ENCODE data around the gene SMAD6. TPM values are rescaled to one million over a fixed set of nuclear protein-coding genes. Genes with fewer than 3 reads are reported as not detected.

Gene SMAD6
- total and polyA plus RNA-seq, 9 of the 15 experiments (the other 6 are each of a cell fraction or from before 2014, with no cell fraction given) = 0.10 to 15.5 (median 3.7) TPM

DNA sequence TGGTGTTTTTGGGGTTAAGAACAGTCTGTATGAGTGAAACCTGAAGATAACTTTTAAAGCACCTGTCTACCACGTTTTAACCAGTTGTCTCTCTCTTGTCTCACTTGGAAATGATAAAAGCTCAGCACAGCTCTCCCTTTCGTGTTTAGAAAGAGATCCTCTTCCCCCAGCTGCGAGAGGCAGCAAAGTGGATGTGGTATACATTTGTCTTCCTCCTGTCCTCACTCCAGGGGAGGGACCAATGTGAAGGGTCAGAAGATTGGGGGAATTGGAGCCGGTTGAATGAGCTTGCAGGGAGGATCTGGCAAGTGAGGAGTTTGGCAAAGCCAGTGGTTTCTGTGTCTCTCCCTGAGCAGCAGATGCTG is 14.6 kb downstream of the SMAD6 start (continued):
- TF ChIP-seq ZNF778 (CRISPR knock-in tag; IDR thresholded peaks at IDR 0.05) (no peak), NFYB (IDR thresholded peaks at IDR 0.05; ENCODE audit: extremely low read depth, insufficient read length) (no peak)

DNA sequence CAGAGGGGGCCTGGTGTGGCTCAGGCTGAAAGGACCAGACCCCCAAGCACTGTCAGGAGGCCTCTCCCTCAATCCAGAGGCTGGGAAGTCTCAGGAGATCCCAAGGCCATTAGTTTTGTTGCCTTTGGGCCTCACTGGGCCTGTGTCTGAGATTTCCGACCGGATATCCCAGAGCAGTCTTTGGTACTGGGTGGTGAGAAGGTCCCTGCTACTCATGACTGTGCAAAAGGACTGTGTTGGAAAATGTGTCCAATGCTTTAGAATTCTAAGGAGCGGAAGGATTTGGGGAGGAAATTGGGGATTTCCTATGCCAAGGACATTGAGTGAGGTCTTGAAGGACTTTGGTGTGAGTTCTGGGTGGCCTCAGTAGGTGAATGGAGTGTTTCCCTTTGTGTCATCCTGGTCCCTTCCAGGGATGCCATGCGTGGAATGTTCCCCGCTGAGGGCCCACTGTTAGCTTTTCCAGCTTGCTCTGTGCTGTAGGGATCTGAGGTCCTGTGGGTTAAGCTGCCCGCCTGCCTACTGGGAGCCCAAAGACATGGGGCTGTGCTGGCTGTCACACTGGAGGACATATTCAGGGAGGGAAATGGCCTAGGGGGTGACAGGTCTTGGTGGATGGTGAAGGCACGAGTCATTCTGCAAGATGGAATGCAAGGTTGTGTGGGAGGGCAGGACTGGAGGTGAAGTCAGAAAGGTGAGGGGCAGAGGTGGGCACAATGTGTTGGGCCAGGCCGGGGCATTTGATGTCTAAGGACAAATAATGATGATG is 16.4 kb downstream of the SMAD6 start:
- ChIA-PET CTCF (ENCODE audit: low intra/inter-chr PET ratio) (no interaction called here), POLR2A (no interaction called here)
- Histone ChIP-seq H3K4me3 (no peak overlapping the region), H3K27ac (ENCODE audit: extremely low read depth, low read depth, low read length) (no peak overlapping the region), H3K9me1 (ENCODE audit: control insufficient read depth, insufficient read depth, low read length) (peaks cover 4% of the 10 kb centered on the region), H3K9me3 (replicated peaks; ENCODE audit: control insufficient read depth, insufficient read depth, low read depth, low read length) (no peaks in the 10 kb centered on the region), H3K4me2 (ENCODE audit: insufficient read depth, low read length) (no peak overlapping the region; the same call in 1 of the 2 replicates), H3K27me3 (ENCODE audit: control insufficient read depth in 2 of 2, insufficient read depth in 2 of 2, low read length in 2 of 2) (no peaks in the 10 kb centered on the region), H3K79me2 (ENCODE audit: control insufficient read depth, insufficient read depth, low read length) (peaks cover 43% of the 10 kb centered on the region), H2AFZ (ENCODE audit: low read depth, low read length) (no peak overlapping the region), H3K9ac (ENCODE audit: insufficient read depth in 1 of 2, low read depth in 2 of 2, low read length in 2 of 2) (no peak overlapping the region), H4K20me1 (replicated peaks; ENCODE audit: control insufficient read depth, insufficient read depth, low read length) (peaks cover 8% of the 10 kb centered on the region; the same call in 1 of the 2 replicates), H3K36me3 (ENCODE audit: control insufficient read depth, insufficient read depth, low read length) (peaks cover 64% of the 10 kb centered on the region), H3K4me1 (replicated peaks in 1 of 2; ENCODE audit: control insufficient read depth in 2 of 2, insufficient read depth in 2 of 2, low read length in 2 of 2) (peaks cover 36 to 47% of the 10 kb centered on the region in 2 experiments; a peak in 4 of 5 replicates)
- ATAC-seq (no peak), DNase-seq (ENCODE audit: extremely low read depth in 1 of 4, low spot score in 3 of 4) (no peak), FAIRE-seq (no peak)
- 93% methylated on average over 8 of the region's 8 CpGs for WGBS (ENCODE audit: insufficient coverage, low coverage, missing lambda C conversion rate)
- BruUV-seq (replicated peaks) = no TSS peak
- in situ Hi-C loops (cut with MboI) (no loop called here), intact Hi-C loops (cut with micrococcal nuclease) (no loop called here)
- no peak for TF ChIP-seq ZNF668 (CRISPR knock-in tag; IDR thresholded peaks at IDR 0.05)
- TF ChIP-seq, protein P1, sequence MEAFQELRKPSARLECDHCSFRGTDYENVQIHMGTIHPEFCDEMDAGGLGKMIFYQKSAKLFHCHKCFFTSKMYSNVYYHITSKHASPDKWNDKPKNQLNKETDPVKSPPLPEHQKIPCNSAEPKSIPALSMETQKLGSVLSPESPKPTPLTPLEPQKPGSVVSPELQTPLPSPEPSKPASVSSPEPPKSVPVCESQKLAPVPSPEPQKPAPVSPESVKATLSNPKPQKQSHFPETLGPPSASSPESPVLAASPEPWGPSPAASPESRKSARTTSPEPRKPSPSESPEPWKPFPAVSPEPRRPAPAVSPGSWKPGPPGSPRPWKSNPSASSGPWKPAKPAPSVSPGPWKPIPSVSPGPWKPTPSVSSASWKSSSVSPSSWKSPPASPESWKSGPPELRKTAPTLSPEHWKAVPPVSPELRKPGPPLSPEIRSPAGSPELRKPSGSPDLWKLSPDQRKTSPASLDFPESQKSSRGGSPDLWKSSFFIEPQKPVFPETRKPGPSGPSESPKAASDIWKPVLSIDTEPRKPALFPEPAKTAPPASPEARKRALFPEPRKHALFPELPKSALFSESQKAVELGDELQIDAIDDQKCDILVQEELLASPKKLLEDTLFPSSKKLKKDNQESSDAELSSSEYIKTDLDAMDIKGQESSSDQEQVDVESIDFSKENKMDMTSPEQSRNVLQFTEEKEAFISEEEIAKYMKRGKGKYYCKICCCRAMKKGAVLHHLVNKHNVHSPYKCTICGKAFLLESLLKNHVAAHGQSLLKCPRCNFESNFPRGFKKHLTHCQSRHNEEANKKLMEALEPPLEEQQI (IDR thresholded peaks at IDR 0.05) = no peak
- TF ChIP-seq GATA2 (CRISPR knock-in tag; IDR thresholded peaks at IDR 0.05) = no peak
- TF ChIP-seq, protein P2, sequence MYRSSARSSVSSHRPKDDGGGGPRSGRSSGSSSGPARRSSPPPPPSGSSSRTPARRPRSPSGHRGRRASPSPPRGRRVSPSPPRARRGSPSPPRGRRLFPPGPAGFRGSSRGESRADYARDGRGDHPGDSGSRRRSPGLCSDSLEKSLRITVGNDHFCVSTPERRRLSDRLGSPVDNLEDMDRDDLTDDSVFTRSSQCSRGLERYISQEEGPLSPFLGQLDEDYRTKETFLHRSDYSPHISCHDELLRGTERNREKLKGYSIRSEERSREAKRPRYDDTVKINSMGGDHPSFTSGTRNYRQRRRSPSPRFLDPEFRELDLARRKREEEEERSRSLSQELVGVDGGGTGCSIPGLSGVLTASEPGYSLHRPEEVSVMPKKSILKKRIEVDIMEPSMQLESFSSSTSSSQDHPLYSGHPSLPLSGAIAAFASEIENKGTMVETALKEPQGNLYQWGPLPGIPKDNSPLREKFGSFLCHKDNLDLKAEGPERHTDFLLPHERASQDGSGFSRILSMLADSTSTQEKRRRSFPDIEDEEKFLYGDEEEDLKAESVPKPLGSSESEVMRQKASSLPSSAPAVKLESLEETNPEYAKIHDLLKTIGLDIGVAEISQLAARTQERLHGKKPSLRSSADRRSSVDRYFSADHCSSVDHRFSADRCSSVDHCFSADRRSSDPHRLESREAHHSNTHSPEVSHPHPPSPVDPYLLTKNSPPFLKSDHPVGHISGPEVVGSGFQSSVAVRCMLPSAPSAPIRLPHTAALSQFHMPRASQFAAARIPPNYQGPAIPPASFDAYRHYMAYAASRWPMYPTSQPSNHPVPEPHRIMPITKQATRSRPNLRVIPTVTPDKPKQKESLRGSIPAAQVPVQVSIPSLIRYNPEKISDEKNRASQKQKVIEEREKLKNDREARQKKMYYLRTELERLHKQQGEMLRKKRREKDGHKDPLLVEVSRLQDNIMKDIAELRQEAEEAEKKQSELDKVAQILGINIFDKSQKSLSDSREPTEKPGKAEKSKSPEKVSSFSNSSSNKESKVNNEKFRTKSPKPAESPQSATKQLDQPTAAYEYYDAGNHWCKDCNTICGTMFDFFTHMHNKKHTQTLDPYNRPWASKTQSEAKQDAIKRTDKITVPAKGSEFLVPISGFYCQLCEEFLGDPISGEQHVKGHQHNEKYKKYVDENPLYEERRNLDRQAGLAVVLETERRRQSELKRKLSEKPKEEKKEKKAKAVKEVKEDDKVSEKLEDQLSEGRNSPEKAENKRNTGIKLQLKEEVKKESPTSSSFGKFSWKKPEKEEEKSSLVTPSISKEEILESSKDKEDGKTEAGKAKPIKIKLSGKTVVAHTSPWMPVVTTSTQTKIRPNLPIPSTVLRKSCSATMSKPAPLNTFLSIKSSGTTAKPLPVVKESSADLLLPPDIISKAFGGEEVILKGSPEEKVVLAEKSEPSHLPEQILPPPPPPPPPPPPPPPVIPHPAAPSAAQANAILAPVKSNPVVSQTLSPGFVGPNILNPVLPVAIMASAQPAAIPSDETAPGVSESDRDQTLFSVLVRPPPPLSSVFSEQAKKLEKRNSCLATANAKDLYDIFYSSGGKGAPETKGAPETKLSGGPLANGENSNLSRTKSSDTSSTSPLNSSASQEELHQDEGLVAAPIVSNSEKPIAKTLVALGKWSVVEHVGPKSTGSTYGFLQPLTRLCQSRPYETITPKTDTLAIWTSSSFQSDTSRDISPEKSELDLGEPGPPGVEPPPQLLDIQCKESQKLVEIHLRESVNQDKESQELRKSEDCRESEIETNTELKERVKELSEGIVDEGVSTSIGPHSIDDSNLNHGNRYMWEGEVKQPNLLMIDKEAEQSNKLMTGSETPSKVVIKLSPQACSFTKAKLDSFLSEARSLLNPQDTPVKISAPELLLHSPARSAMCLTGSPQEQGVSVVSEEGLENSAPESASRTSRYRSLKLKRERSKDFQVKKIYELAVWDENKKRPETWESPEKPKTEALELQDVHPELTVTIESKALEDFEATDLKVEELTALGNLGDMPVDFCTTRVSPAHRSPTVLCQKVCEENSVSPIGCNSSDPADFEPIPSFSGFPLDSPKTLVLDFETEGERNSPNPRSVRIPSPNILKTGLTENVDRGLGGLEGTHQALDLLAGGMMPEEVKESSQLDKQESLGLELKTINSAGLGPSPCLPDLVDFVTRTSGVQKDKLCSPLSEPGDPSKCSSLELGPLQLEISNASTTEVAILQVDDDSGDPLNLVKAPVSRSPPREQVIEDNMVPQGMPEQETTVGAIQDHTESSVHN (IDR thresholded peaks at IDR 0.05; ENCODE audit: borderline replicate concordance in 1 of 2, low read depth in 1 of 2) = no peak
- TF ChIP-seq, protein P3, sequence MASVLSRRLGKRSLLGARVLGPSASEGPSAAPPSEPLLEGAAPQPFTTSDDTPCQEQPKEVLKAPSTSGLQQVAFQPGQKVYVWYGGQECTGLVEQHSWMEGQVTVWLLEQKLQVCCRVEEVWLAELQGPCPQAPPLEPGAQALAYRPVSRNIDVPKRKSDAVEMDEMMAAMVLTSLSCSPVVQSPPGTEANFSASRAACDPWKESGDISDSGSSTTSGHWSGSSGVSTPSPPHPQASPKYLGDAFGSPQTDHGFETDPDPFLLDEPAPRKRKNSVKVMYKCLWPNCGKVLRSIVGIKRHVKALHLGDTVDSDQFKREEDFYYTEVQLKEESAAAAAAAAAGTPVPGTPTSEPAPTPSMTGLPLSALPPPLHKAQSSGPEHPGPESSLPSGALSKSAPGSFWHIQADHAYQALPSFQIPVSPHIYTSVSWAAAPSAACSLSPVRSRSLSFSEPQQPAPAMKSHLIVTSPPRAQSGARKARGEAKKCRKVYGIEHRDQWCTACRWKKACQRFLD (CRISPR knock-in tag; IDR thresholded peaks at IDR 0.05) = no peak

Measured in K562 (cell line).